H1 (cell line): Measurements from ENCODE around the gene FAM193B. TPM values are rescaled to one million over a fixed set of nuclear protein-coding genes. Genes with fewer than 3 reads are reported as not detected.
A peak's percentile ranks its signal among the peaks of the same experiment; 100 is the strongest.

Experiments
- CTCF ChIA-PET: fragments of 300-600 bp; sonication (Branson Sonifier 250); formaldehyde crosslinking; loops from one replicate; lab custom pipeline; 2021; ENCODE audit not compliant: partially characterized antibody; lab: Charles Lee
- POLR2A ChIA-PET: fragments of 300-600 bp; sonication (Branson Sonifier 250); formaldehyde crosslinking; loops from one replicate; lab custom pipeline; 2021; ENCODE audit warnings: inconsistent platforms; ENCODE audit not compliant: partially characterized antibody; lab: Charles Lee
- DNase-seq, 2 experiments: peaks; one replicate each; pipeline versions ENCODE4 v3.0.0 to v3.0.0-alpha.2; 2010 to 2022; ENCODE audit warnings: low spot score in 2 of 2, low read depth in 1 of 2, mixed read lengths in 1 of 2
- FAIRE-seq: peaks from 2 replicates; lab custom pipeline; 2011; peaks lifted over from hg19 to GRCh38; lab: Jason Lieb, UNC
- H2AFZ ChIP-seq: 2 replicates; pipeline ENCODE4 v1.8.1; 2012; ENCODE audit warnings: low read length, inconsistent platforms
- H2AK5ac ChIP-seq: 2 replicates; pipeline ENCODE4 v1.6.1; 2013; ENCODE audit warnings: low read depth, low read length
- H2BK120ac ChIP-seq: replicated peaks from 2 replicates; pipeline ENCODE3; 2013; ENCODE audit warnings: low read depth, low read length, inconsistent platforms
- H2BK12ac ChIP-seq: 2 replicates; pipeline ENCODE4 v1.6.1; 2013; ENCODE audit warnings: low read depth, low read length
- H2BK15ac ChIP-seq: 2 replicates; pipeline ENCODE4 v1.6.1; 2013; ENCODE audit warnings: low read length
- H2BK20ac ChIP-seq: 2 replicates; pipeline ENCODE4 v1.6.1; 2013; ENCODE audit warnings: low read length
- H2BK5ac ChIP-seq: 2 replicates; pipeline ENCODE4 v1.6.1; 2013; ENCODE audit warnings: low read depth, low read length
- H3K14ac ChIP-seq: 2 replicates; pipeline ENCODE4 v1.6.1; 2013; ENCODE audit warnings: inconsistent platforms; ENCODE audit not compliant: insufficient read length
- H3K18ac ChIP-seq: 2 replicates; pipeline ENCODE4 v1.6.1; 2013; ENCODE audit warnings: low read length; ENCODE audit errors: extremely low read depth
- H3K23ac ChIP-seq: 2 replicates; pipeline ENCODE4 v1.6.1; 2013; ENCODE audit warnings: inconsistent platforms; ENCODE audit not compliant: insufficient read length
- H3K23me2 ChIP-seq: 2 replicates; pipeline ENCODE4 v1.6.1; 2013; ENCODE audit warnings: low read depth, low read length
- H3K27ac ChIP-seq: 2 replicates; pipeline ENCODE4 v1.6.1; 2011; ENCODE audit warnings: low read depth, low read length, inconsistent platforms
- H3K27me3 ChIP-seq, 4 experiments: replicated peaks in 1 of 4; 1 replicate in 1 of 4; 2 replicates in 3 of 4; pipeline versions ENCODE4 v1.6.1 to v1.8.1; 2011 to 2013; ENCODE audit warnings: low read length in 3 of 4, mild to moderate bottlenecking in 3 of 4, inconsistent platforms in 2 of 4, mixed read lengths in 2 of 4, moderate library complexity in 1 of 4; ENCODE audit not compliant: control insufficient read depth in 3 of 4, insufficient read depth in 3 of 4; ENCODE audit errors: extremely low read depth in 1 of 4
- H3K36me3 ChIP-seq, 4 experiments: 2 replicates each; pipeline versions ENCODE4 v1.6.1 to v1.8.1; 2011 to 2013; ENCODE audit warnings: mild to moderate bottlenecking in 4 of 4, low read length in 3 of 4, moderate library complexity in 2 of 4, control low read depth in 1 of 4, inconsistent platforms in 1 of 4; ENCODE audit not compliant: insufficient read depth in 4 of 4, control insufficient read depth in 2 of 4
- H3K4ac ChIP-seq: replicated peaks from 2 replicates; pipeline ENCODE3; 2013; ENCODE audit warnings: low read length, low read depth, mixed read lengths, inconsistent platforms; ENCODE audit not compliant: insufficient read length
- H3K4me1 ChIP-seq, 4 experiments: replicated peaks in 1 of 4; 1 replicate in 1 of 4; 2 replicates in 3 of 4; pipeline versions ENCODE4 v1.6.1 to v1.8.1; 2011 to 2013; ENCODE audit warnings: low read length in 3 of 4, inconsistent platforms in 2 of 4, mixed read lengths in 1 of 4; ENCODE audit not compliant: insufficient read depth in 4 of 4, control insufficient read depth in 3 of 4
- H3K4me2 ChIP-seq, 2 experiments: 2 replicates each; pipeline versions ENCODE4 v1.6.1 to v1.8.1; 2011 to 2013; ENCODE audit warnings: low read depth in 2 of 2, low read length in 2 of 2, control low read depth in 1 of 2, inconsistent platforms in 1 of 2, mild to moderate bottlenecking in 1 of 2; ENCODE audit not compliant: insufficient read depth in 1 of 2
- H3K4me3 ChIP-seq, 4 experiments: fragments of 200-600, 300-600 bp in 1 of 4; sonication (generic), shearing (Covaris generic), sonication (Bioruptor Twin) in 1 of 4; 2 replicates each; pipeline versions ENCODE4 v1.5.1 to v1.8.1; 2011 to 2016; ENCODE audit warnings: low read length in 4 of 4, low read depth in 3 of 4, control low read depth in 2 of 4, inconsistent platforms in 2 of 4, mild to moderate bottlenecking in 2 of 4, mixed read lengths in 1 of 4, moderate library complexity in 1 of 4; ENCODE audit not compliant: insufficient read depth in 2 of 4; ENCODE audit errors: extremely low read depth in 1 of 4
- H3K56ac ChIP-seq: replicated peaks from 2 replicates; pipeline ENCODE3; 2013; ENCODE audit warnings: low read depth, mild to moderate bottlenecking, mixed read lengths, low read length, inconsistent platforms; ENCODE audit not compliant: insufficient read length
- H3K79me1 ChIP-seq: 2 replicates; pipeline ENCODE4 v1.6.1; 2013; ENCODE audit warnings: low read depth, low read length, control low read depth
- H3K79me2 ChIP-seq, 2 experiments: 2 replicates each; pipeline versions ENCODE4 v1.6.1 to v1.8.1; 2012 to 2013; ENCODE audit warnings: low read length in 2 of 2, mild to moderate bottlenecking in 2 of 2, inconsistent platforms in 1 of 2; ENCODE audit not compliant: insufficient read depth in 2 of 2, control insufficient read depth in 1 of 2
- H3K9ac ChIP-seq, 4 experiments: replicated peaks in 1 of 4; 1 replicate in 1 of 4; 2 replicates in 3 of 4; pipeline versions ENCODE4 v1.6.1 to v1.8.1; 2011 to 2013; ENCODE audit warnings: low read depth in 3 of 4, low read length in 3 of 4, control low read depth in 2 of 4, mild to moderate bottlenecking in 2 of 4, moderate library complexity in 2 of 4, inconsistent platforms in 1 of 4; ENCODE audit errors: extremely low read depth in 1 of 4
- H3K9me3 ChIP-seq, 2 experiments: 2 replicates each; pipeline versions ENCODE4 v1.6.1 to v1.8.1; 2012 to 2013; ENCODE audit warnings: mild to moderate bottlenecking in 2 of 2, moderate library complexity in 2 of 2, control low read depth in 1 of 2, inconsistent platforms in 1 of 2, low read depth in 1 of 2, low read length in 1 of 2, mixed read lengths in 1 of 2; ENCODE audit not compliant: insufficient read depth in 2 of 2
- H4K20me1 ChIP-seq, 2 experiments: replicated peaks in 1 of 2; 2 replicates each; pipeline versions ENCODE3 to v1.8.1; 2011 to 2013; ENCODE audit warnings: inconsistent platforms in 2 of 2, low read length in 2 of 2, mild to moderate bottlenecking in 1 of 2; ENCODE audit not compliant: insufficient read depth in 2 of 2, control insufficient read depth in 1 of 2
- H4K5ac ChIP-seq: 2 replicates; pipeline ENCODE4 v1.6.1; 2013; ENCODE audit warnings: low read length, low read depth, mixed read lengths, inconsistent platforms; ENCODE audit not compliant: insufficient read length
- H4K8ac ChIP-seq: 2 replicates; pipeline ENCODE4 v1.8.0; 2013; ENCODE audit warnings: mild to moderate bottlenecking, moderate library complexity, low read length, inconsistent platforms; ENCODE audit not compliant: insufficient read depth; ENCODE audit errors: extremely low read depth
- H4K91ac ChIP-seq: replicated peaks from 2 replicates; pipeline ENCODE3; 2013; ENCODE audit warnings: low read length, mixed read lengths, inconsistent platforms; ENCODE audit not compliant: insufficient read length
- ATF2 ChIP-seq: IDR thresholded peaks from 2 replicates; pipeline ENCODE4 v1.6.1; 2012; ENCODE audit warnings: low read length, inconsistent platforms
- CBX8 ChIP-seq: fragments of 300-800, 300-1000 bp; sonication (generic); IDR thresholded peaks from 2 replicates; pipeline ENCODE4 v1.7.1; 2016; ENCODE audit warnings: low read depth, low read length, borderline replicate concordance
- EP300 ChIP-seq, 2 experiments: IDR thresholded peaks; 1 replicate in 1 of 2; 2 replicates in 1 of 2; pipeline ENCODE4 v1.6.1; 2011 to 2012; ENCODE audit warnings: low read depth in 2 of 2, low read length in 2 of 2, mild to moderate bottlenecking in 2 of 2, borderline replicate concordance in 1 of 2, inconsistent platforms in 1 of 2, moderate library complexity in 1 of 2
- GABPA ChIP-seq: IDR thresholded peaks from 2 replicates; pipeline ENCODE4 v1.6.1; 2011; ENCODE audit warnings: mild to moderate bottlenecking, low read length, moderate library complexity, borderline replicate concordance; ENCODE audit not compliant: insufficient read depth
- KDM4A ChIP-seq: IDR thresholded peaks from one replicate; pipeline ENCODE4 v1.7.1; 2012; ENCODE audit warnings: low read depth, mild to moderate bottlenecking, moderate library complexity, low read length, inconsistent platforms; ENCODE audit not compliant: severe bottlenecking
- POLR2AphosphoS5 ChIP-seq: IDR thresholded peaks from 2 replicates; pipeline ENCODE4 v1.6.1; 2011; ENCODE audit warnings: low read depth, low read length
- SIRT6 ChIP-seq: IDR thresholded peaks from one replicate; pipeline ENCODE4 v1.7.1; 2012; ENCODE audit warnings: low read length, inconsistent platforms
- WGBS, 2 experiments: shearing (Covaris generic) in 1 of 2; methylation state at CpG; one replicate each; pipeline versions ENCODE4 v1.1.6 to v1.1.7; 2013 to 2015; ENCODE audit warnings: low lambda C conversion rate in 2 of 2, mixed read lengths in 2 of 2, inconsistent platforms in 1 of 2, low coverage in 1 of 2, missing lambda C conversion rate in 1 of 2; ENCODE audit not compliant: insufficient replicate concordance in 2 of 2, insufficient coverage in 1 of 2, insufficient read length in 1 of 2; ENCODE audit errors: extremely low coverage in 1 of 2, missing lambda C conversion rate in 1 of 2; 5-methylcytosine and 5-hydroxymethylcytosine counted together
- polyA plus RNA-seq, 7 experiments: library from polyadenylated mRNA; depleted of rRNA in 3 of 7; stranded (reverse) in 5 of 7; unstranded in 2 of 7; fragments of >200 nt in 5 of 7; fragments of 200-250 nt in 2 of 7; gene quantifications; 1 replicate in 5 of 7; 2 replicates in 1 of 7; 4 replicates in 1 of 7; pipeline versions ENCODE4 v1.2.1 to v1.2.3, GENCODE V29; 2011 to 2013; ENCODE audit warnings: missing spikeins in 2 of 7, mixed read lengths in 2 of 7
- total RNA-seq: library from RNA; stranded (reverse); fragmentation: NEBNext Ultra II Directional; extraction: Animal tissue kit (Norgen Biotek cat#: 25700); gene quantifications from 2 replicates; pipeline ENCODE4 v1.2.1, GENCODE V29; 2021
- TF ChIP-seq, protein P1 (sequence below): IDR thresholded peaks from 2 replicates; pipeline ENCODE4 v1.6.1; 2012; ENCODE audit warnings: inconsistent platforms

FAM193B gene
- total and polyA plus RNA-seq, 2 of the 8 experiments (the other 6 are each of a cell fraction or from before 2014, with no cell fraction given): 49.9 to 69.8 TPM

- Histone ChIP-seq H3K23me2 (peaks cover 10% of the 10 kb centered on the region), H3K9me3 (no peaks in the 10 kb centered on the region), H2BK12ac (no peak overlapping the region), H2BK120ac (no peak overlapping the region), H3K4me3 (no peak overlapping the region), H3K27me3 (peaks cover 2 to 12% (median 11%) of the 10 kb centered on the region in 4 experiments; a peak in 6 of 7 replicates), H2AFZ (peak overlapping the region; percentile 75), H3K4me1 (peaks cover 0 to 16% (median 13%) of the 10 kb centered on the region in 4 experiments; a peak in 6 of 7 replicates), H2BK20ac (no peak overlapping the region; the same call in 1 of the 2 replicates), H3K23ac (no peak overlapping the region), H2BK5ac (no peak overlapping the region), H3K56ac (no peak overlapping the region), H3K4me2 (0 out of 4 replicates have a peak overlapping the region, but pooled peaks of 1 of the 2 experiments have one; percentile 5), H2AK5ac (no peak overlapping the region), H3K9ac (no peak overlapping the region; a peak in 1 of 7 replicates), H3K79me2 (0 out of 4 replicates have a peak, but pooled peaks cover 0 to 4% of the 10 kb centered on the region in 2 experiments), H3K4ac (no peak overlapping the region), H3K36me3 (peaks cover 0 to 8% (median 1%) of the 10 kb centered on the region in 4 experiments; a peak in 2 of 8 replicates), H4K91ac (no peak overlapping the region), H4K8ac (no peak overlapping the region), H3K79me1 (no peaks in the 10 kb centered on the region), H4K20me1 (no peaks in the 10 kb centered on the region), H2BK15ac (no peak overlapping the region; the same call in 1 of the 2 replicates), H3K14ac (no peak overlapping the region), H3K18ac (peak overlapping the region; percentile 3; the same call in 1 of the 2 replicates), H4K5ac (peak overlapping the region; percentile 9), H3K27ac (no peak overlapping the region)
- WGBS, 2 experiments: 30% methylated on average over 10 of the region's 10 CpGs; no CpG with 5 or more reads in 1 of the 2 experiments
- FAIRE-seq (peak; percentile 50), DNase-seq (peak in 1 of 2 experiments; percentile 99)
- ChIA-PET POLR2A (interaction anchor here (0.9 to 67.5 kb wide), 6 partner anchors 15 to 192 kb away, joined by 3 to 3349 read pairs (median 6); partner anchors contain the start of genes DBN1, DDX41, DOK3 and PDLIM7), CTCF (interaction anchor here (0.7 to 20.8 kb wide), 37 partner anchors 9 to 843 kb away, joined by 3 to 306 read pairs (median 5); partner anchors contain the start of genes DBN1, DDX41, DOK3 and PFN3)
- TF ChIP-seq CBX8 (no peak), KDM4A (no peak), EP300 (IDR thresholded peaks at IDR 0.05; ENCODE audit: borderline replicate concordance in 1 of 2, low read depth in 2 of 2, low read length in 2 of 2) (no peak), ATF2 (no peak), POLR2AphosphoS5 (no peak), SIRT6 (no peak), GABPA (peak; percentile 71; the same call in 1 of the 2 replicates)
- TF ChIP-seq, protein P1, sequence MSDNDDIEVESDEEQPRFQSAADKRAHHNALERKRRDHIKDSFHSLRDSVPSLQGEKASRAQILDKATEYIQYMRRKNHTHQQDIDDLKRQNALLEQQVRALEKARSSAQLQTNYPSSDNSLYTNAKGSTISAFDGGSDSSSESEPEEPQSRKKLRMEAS: no peak
These were observed 53.5 kb downstream of the FAM193B start for GRCh38 chr5:177500685-177501522.
